Thymus (tissue), 11 donors: ENCODE data around the gene WBP1. TPM values are rescaled to one million over a fixed set of nuclear protein-coding genes. Genes with fewer than 3 reads are reported as not detected.

ENCODE experiments used
- DNase-seq, 9 donors: peaks; one replicate each; pipeline ENCODE4 v3.0.0-alpha.2; 2013; ENCODE audit warnings: low spot score in 9 of 9, low read depth in 6 of 9, missing footprints in 1 of 9
- H3K27ac ChIP-seq, 2 donors: one replicate each; pipeline ENCODE4 v1.5.1; 2013; ENCODE audit warnings: control low read depth in 1 of 2, low read depth in 1 of 2, low read length in 1 of 2, mild to moderate bottlenecking in 1 of 2, moderate library complexity in 1 of 2
- H3K27me3 ChIP-seq, 2 donors: one replicate each; pipeline ENCODE4 v1.5.1; 2013; ENCODE audit warnings: low read length in 1 of 2; ENCODE audit not compliant: control insufficient read depth in 2 of 2, insufficient read depth in 1 of 2
- H3K36me3 ChIP-seq, 2 donors: one replicate each; pipeline ENCODE4 v1.5.1; 2013; ENCODE audit warnings: low read length in 1 of 2, mild to moderate bottlenecking in 1 of 2, moderate library complexity in 1 of 2; ENCODE audit not compliant: control insufficient read depth in 2 of 2, insufficient read depth in 2 of 2
- H3K4me1 ChIP-seq, 2 donors: one replicate each; pipeline ENCODE4 v1.5.1; 2013; ENCODE audit warnings: low read length in 2 of 2; ENCODE audit not compliant: control insufficient read depth in 2 of 2, insufficient read depth in 2 of 2
- H3K4me3 ChIP-seq, 2 donors: one replicate each; pipeline ENCODE4 v1.5.1; 2013; ENCODE audit warnings: low read length in 2 of 2, control low read depth in 1 of 2, mild to moderate bottlenecking in 1 of 2
- H3K9me3 ChIP-seq, 2 donors: one replicate each; pipeline ENCODE4 v1.5.1; 2013; ENCODE audit warnings: low read length in 1 of 2, mild to moderate bottlenecking in 1 of 2; ENCODE audit not compliant: control insufficient read depth in 2 of 2, insufficient read depth in 1 of 2
- WGBS: extraction: QIAGEN DNeasy Blood & Tissue Kit; methylation state at CpG from one replicate; pipeline ENCODE4 v1.1.7; 2013; 5-methylcytosine and 5-hydroxymethylcytosine counted together
- polyA plus RNA-seq: library from polyadenylated mRNA; stranded (reverse); fragments of 200-250 nt; gene quantifications from one replicate; pipeline ENCODE4 v1.2.3, GENCODE V29; 2013
- total RNA-seq: library from RNA; stranded (reverse); fragments of 120-200 nt; gene quantifications from one replicate; pipeline ENCODE4 v1.2.4, GENCODE V29; 2013
- donor health status: healthy.

The WBP1 gene
- total and polyA plus RNA-seq, 2 donors = 56.4 to 114 TPM

DNA sequence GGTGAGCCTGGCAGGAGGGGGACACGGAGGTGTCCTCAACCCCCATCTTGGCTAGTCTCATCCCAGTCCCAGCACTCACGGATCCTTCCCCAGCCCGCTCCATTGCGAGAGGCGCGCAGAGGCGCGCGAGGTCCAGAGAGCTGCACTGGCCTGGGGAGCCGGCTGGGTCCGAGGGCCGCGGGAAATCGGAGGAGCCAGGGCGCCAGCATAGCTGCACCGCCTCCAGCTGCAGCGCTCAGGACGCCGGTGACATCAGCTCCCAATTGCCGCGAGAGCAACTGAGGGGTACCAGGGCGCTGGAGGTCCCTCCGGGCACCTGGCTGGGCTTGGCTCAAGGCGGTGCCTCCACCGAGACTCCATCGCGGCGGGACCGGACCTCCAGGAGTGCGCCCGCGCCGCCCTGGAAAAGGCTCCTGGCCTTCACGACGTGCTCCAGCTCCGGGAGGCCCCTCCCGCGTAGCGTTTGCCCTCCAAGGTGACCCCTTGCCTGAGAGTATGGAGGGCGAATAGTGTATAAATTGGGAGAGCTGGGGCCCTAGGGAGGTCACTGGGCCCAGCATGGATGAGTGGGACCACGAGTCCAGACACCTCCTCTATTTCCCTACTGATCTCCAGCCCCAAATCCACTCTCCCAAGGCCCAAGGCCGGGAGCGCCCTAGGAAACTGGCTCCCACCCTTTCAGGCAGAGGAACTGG is 22.0 kb upstream of the WBP1 start:
- DNase-seq = no peak
- peaks cover 6 to 22% of the 10 kb centered on the region in 2 donors for H3K27me3 ChIP-seq
- H3K9me3 ChIP-seq = no peaks in the 10 kb centered on the region
- no peak overlapping the region for H3K27ac ChIP-seq
- no peaks in the 10 kb centered on the region for H3K36me3 ChIP-seq
- WGBS = 97% methylated on average over 43 of the region's 43 CpGs
- peaks cover 4 to 21% of the 10 kb centered on the region in 2 donors for H3K4me1 ChIP-seq
- H3K4me3 ChIP-seq = no peak overlapping the region

DNA sequence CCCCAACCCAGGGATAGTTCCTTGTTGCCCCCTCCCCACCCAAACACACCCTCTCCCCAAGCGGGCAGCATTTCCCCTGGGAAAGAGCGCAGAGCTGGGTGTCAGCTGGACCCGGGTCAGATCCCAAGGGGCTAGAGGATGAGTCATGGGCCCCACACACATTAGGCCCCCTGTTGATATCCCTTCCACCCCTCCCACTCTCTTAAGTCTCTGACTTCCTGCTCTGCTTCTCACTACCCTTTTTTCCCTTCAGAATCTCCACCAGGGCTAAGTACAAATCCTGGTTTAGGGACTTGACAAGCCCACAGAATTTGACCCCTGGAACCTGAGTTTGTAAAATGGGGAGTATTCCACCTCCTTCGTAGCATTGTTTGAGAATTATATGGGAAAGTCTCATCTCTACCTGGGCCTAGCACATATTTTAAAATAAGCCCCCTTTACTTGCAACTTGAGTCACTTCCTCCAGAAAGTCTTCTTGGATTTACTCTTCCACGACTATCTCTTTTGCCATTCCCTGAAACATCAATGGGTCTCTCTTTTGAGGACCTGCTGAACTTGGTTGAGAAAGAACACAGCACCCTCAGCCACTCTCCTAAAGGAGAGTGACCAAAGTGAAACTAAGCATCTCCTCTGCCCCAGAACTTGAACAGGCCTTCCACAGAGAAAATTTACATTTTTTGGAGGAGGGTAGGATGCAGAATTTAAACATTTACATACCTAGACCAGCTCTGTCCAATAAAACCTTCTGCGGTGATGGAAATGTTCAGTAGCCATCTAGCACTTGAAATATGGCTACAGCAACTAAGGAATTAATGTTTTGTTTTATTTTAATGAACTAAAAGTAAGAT is 21.2 kb upstream of the WBP1 start:
- DNase-seq = no peak
- Histone ChIP-seq H3K36me3 (no peaks in the 10 kb centered on the region), H3K27me3 (peaks cover 12 to 30% of the 10 kb centered on the region in 2 donors), H3K4me3 (no peak overlapping the region), H3K9me3 (peaks cover 0 to 5% of the 10 kb centered on the region in 2 donors), H3K27ac (no peak overlapping the region), H3K4me1 (peaks cover 4 to 26% of the 10 kb centered on the region in 2 donors)
- WGBS = 91% methylated on average over 6 of the region's 6 CpGs

DNA sequence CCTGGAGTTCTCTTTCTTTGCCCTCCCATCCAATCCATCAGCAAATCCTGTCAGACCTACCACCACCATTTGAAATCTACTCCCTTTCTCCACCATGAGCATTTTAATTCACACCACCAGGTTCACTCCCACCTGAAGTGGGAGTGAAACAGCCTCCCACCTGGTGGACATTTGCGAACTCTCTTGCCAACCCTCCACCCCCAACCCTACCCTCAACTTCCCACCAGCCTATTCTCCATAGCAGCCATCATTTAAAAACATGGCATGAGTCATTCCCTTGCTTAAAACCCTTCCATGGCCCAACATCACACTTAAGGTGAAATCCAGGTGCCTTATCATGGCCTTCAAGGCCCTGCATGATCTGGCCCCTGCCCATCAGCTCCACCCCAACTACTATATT is 20.0 kb upstream of the WBP1 start:
- Histone ChIP-seq H3K27me3 (peaks cover 19 to 41% of the 10 kb centered on the region in 2 donors), H3K27ac (no peak overlapping the region), H3K4me1 (peaks cover 4 to 26% of the 10 kb centered on the region in 2 donors), H3K9me3 (peaks cover 0 to 8% of the 10 kb centered on the region in 2 donors), H3K4me3 (no peak overlapping the region), H3K36me3 (no peaks in the 10 kb centered on the region)
- 100% methylated on average over 1 of the region's 1 CpG for WGBS
- no peak for DNase-seq

DNA sequence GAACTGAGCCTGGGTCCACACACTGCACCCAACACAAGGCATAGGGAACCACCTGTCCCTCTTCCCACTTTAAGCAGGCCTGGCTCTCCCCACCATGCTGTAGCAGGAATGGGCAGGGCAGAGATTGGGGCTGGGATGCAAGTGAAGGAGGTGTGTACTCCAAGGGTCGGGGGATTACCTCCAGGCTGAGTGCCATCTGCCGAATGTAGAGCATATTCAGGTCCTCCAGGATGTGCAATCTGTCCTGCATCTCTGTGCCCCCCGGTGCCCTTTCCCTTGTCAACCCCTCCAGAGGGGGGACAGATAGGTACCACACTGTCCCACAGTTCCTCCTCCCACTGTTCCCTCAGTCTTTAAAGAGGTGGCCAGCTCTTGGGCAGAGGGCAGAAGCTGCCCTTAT is 18.9 kb upstream of the WBP1 start:
- H3K9me3 ChIP-seq = peaks cover 0 to 8% of the 10 kb centered on the region in 2 donors
- H3K36me3 ChIP-seq = no peaks in the 10 kb centered on the region
- WGBS = 53% methylated on average over 3 of the region's 3 CpGs
- no peak for DNase-seq
- peaks cover 4 to 26% of the 10 kb centered on the region in 2 donors for H3K4me1 ChIP-seq
- peak overlapping the region in 1 of 2 donors; percentile 45 for H3K4me3 ChIP-seq
- H3K27ac ChIP-seq = no peak overlapping the region
- peaks cover 23 to 52% of the 10 kb centered on the region in 2 donors for H3K27me3 ChIP-seq

DNA sequence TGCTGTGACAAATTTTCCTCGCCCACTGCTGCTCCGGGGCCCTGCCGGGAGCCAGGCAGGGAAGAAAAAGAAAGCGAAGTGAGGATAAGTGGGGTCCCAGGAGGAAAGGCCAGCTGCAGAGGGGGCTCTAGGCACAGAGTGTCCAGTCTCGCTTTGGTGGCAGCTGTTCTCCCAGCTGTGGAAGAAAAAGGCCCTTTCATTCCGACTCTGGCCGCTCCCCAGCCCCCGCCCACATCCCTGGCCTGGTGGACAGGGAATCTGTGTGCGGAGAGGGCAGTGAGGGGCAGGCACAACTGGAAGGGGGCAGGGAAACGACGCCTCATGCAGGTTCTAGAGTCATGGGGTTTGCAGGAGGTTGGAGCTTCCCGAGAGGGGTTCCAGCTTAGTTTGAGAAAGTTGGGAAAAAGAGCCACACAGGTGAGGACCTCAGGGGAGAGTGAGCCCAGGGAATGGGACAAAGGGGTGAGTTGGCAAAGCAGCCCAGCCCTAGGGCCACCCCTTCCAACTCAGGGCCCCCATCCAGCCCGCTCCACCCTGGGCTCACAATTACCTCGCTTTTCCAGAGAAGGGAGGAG is 18.3 kb upstream of the WBP1 start:
- Histone ChIP-seq H3K36me3 (no peaks in the 10 kb centered on the region), H3K4me1 (peaks cover 4 to 26% of the 10 kb centered on the region in 2 donors), H3K27ac (peak overlapping the region in 1 of 2 donors; percentile 56), H3K9me3 (peaks cover 0 to 8% of the 10 kb centered on the region in 2 donors), H3K27me3 (peaks cover 23 to 57% of the 10 kb centered on the region in 2 donors), H3K4me3 (peak overlapping the region; percentile 35 to 45)
- DNase-seq = no peak
- 40% methylated on average over 14 of the region's 14 CpGs for WGBS

DNA sequence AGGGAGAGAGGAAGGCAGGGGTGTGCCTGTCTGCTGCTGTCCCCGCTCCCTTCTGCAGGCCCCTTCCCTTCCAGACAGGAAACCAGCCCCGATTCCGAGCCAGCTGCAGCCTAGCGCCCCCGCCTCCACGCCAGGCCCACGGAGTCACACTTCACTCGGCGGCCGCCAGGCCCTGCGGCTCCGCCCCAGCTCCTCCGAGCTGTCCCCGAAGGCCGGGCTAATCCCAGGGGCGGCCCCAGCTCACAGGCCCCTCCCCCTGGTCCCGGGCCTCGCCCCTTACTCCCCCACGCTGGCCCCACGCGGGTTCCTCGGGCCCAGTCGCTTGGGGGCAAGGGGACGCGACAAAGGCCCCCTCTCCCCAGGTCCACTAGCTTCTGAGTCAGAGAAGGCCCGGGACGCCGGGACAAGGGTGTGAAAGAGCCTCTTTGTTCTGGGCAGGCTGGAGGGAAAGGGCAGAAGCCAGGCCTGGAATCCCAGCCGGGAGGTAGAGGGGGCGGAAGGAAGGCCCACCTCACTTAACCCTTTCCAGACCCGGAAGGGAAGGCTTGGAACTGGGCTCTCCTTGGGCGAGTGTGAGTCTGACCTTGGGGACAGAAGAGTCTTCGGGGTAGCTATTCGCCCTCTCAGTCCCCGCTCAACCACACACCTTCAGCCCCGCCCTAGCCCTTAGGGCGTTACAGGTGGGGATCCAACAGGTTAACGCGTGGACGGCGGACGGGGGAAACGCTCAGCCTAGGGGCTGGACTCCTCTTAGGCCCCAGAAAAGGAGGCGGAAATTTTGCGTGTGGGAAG is 17.7 kb upstream of the WBP1 start:
- H3K4me1 ChIP-seq = peaks cover 4 to 26% of the 10 kb centered on the region in 2 donors
- WGBS = 33% methylated on average over 45 of the region's 45 CpGs
- H3K27me3 ChIP-seq = peaks cover 23 to 60% of the 10 kb centered on the region in 2 donors
- peak in 5 of 9 donors; percentile 42 to 79 (median 56) for DNase-seq
- peak overlapping the region; percentile 35 to 45 for H3K4me3 ChIP-seq
- H3K27ac ChIP-seq = peak overlapping the region; percentile 22 to 73
- H3K36me3 ChIP-seq = no peaks in the 10 kb centered on the region
- peaks cover 0 to 8% of the 10 kb centered on the region in 2 donors for H3K9me3 ChIP-seq

DNA sequence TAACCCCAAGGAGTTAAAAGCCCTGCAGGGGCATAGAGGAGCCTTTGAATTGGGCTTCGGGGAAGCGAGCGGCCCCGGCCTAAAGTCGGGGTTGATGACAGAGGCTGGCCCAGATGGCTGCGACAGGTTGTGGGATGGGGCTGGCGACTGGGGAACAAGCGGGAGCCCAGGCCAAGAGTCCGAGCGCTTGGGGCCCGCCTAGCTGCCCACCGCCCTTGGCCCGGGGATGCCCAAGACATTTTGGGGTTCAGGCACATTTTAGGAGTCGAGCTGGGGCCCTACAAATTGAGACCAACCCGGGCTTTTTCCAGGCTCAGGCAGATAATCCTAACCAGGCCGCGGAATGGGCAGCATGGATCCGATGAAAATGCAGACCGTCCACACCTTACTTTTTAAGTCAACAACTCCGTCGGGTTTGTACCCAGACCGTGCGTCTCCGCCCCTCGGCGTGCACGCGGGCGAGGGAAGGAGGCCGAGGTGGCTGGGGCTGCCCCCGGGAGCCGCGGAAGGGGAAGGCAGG is 17.0 kb upstream of the WBP1 start:
- WGBS = 56% methylated on average over 33 of the region's 33 CpGs
- DNase-seq = no peak
- Histone ChIP-seq H3K4me1 (peaks cover 4 to 26% of the 10 kb centered on the region in 2 donors), H3K27ac (peak overlapping the region; percentile 56 to 73), H3K27me3 (peaks cover 23 to 62% of the 10 kb centered on the region in 2 donors), H3K36me3 (no peaks in the 10 kb centered on the region), H3K9me3 (peaks cover 0 to 8% of the 10 kb centered on the region in 2 donors), H3K4me3 (peak overlapping the region; percentile 40 to 45)

DNA sequence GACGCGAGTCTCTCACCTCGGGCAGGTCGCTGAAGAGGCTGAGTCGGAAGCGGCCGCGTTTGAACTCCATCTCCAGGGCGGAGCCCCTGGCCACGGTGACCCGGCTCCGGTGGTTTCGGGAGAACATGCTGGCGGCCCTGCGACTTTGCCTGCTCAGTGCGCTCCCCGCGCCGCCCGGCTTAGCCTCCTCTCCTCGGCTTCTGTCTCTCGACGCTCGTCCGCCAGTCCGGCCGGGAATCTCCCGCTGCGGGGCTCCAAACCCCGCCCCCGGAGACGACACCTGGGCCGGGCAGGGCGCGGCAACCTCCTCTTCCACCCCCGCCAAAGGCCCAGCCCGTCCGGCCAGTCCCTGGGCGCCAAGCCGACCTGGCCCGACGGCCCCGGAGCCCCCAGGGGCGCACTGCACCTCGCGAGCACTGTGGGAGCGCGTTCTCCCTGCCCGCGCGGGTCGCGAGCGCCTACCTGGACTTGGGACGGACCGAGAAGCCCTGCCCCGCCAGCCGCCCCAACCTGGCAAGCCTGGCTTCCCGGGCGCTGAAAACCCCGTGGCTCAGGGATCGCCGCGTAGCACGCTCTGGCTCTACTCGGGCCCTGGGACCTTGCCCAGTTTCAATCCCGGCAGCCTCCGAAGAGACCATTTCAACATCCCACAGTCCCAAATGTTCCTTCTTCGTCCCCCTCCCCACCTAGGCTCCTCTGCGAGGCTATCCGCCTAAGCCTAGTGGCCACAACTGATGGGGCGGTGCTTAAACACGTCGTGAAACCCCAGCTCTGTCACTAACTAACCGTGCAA is 16.4 kb upstream of the WBP1 start, which contains the start of gene RTKN:
TSS of gene RTKN (minus strand) at position 248 of the 793 bp plus-strand sequence. CDS start at position 127, 121 bp downstream.
- peak within 1 kb of the TSS; percentile 73 to 75 for H3K27ac ChIP-seq
- no peaks in the 10 kb centered on the region for H3K36me3 ChIP-seq
- H3K4me1 ChIP-seq = peaks cover 4 to 26% of the 10 kb centered on the region in 2 donors
- peak within 1 kb of the TSS; percentile 40 to 45 for H3K4me3 ChIP-seq
- peaks cover 23 to 65% of the 10 kb centered on the region in 2 donors for H3K27me3 ChIP-seq
- peaks cover 0 to 8% of the 10 kb centered on the region in 2 donors for H3K9me3 ChIP-seq
- peak in 1 of 9 donors; percentile 35 for DNase-seq
- 13% methylated on average over 75 of the region's 75 CpGs for WGBS
